Fibroblast of pulmonary artery (primary cell): ENCODE measurements around the gene HIGD1B.
A peak's percentile ranks its signal among the peaks of the same experiment; 100 is the strongest.

ENCODE experiments used
- DNase-seq: peaks from one replicate; pipeline ENCODE4 v3.0.0-alpha.2; 2010; ENCODE audit warnings: low read depth
- H3K4me3 ChIP-seq: replicated peaks from 2 replicates; pipeline ENCODE4 v1.5.1; 2011; ENCODE audit warnings: low read depth, mild to moderate bottlenecking, control low read depth, low read length, moderate library complexity
- TF ChIP-seq, protein P1 (sequence below): IDR thresholded peaks from 2 replicates; pipeline ENCODE4 v1.5.1; 2011; ENCODE audit warnings: mild to moderate bottlenecking, control low read depth, low read length, inconsistent platforms; ENCODE audit errors: missing control alignments

The HIGD1B gene

DNA sequence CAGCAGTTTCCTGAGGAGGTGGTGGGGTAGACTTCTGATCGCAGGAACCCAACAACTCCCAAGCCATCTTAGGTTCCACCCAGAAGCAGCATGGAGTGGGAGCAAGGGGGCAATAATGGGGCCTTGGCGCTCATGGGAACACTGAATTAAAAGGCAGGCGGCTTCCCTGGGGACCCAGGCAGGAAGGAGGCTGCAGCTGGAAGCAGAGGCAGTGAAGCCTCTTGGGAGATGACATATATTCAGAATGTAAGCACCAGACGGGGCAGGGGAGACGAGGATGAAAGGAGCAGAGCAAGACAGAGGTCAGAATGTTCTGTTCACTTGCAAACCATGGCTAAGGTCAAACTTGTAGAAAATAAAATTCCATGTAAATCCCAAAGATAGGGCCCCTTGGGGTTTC lies 2.9 kb downstream of the HIGD1B start:
- no peak for DNase-seq
- TF ChIP-seq, protein P1, sequence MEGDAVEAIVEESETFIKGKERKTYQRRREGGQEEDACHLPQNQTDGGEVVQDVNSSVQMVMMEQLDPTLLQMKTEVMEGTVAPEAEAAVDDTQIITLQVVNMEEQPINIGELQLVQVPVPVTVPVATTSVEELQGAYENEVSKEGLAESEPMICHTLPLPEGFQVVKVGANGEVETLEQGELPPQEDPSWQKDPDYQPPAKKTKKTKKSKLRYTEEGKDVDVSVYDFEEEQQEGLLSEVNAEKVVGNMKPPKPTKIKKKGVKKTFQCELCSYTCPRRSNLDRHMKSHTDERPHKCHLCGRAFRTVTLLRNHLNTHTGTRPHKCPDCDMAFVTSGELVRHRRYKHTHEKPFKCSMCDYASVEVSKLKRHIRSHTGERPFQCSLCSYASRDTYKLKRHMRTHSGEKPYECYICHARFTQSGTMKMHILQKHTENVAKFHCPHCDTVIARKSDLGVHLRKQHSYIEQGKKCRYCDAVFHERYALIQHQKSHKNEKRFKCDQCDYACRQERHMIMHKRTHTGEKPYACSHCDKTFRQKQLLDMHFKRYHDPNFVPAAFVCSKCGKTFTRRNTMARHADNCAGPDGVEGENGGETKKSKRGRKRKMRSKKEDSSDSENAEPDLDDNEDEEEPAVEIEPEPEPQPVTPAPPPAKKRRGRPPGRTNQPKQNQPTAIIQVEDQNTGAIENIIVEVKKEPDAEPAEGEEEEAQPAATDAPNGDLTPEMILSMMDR: no peak
- H3K4me3 ChIP-seq: no peak overlapping the region

DNA sequence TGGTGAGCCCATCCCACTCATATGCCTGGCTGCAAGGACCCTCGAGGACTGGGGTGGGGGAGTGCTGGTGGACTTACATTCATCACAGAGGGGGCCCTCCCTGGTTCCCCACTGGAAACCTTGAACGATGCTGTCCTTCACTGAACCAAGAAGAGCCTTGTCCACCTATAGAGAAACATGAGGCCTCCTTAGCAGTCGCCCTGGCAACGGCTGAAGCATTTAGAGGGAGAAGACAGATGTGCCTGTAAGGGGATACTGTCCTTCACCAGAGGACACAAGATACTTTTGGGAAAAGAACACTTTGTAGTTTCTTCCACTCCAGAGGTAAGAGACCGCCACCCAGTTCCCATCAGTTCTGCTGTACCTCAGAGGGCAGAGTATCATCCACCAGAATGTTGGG lies 6.5 kb downstream of the HIGD1B start:
- H3K4me3 ChIP-seq: no peak overlapping the region
- TF ChIP-seq, protein P1: no peak
- DNase-seq: no peak

DNA sequence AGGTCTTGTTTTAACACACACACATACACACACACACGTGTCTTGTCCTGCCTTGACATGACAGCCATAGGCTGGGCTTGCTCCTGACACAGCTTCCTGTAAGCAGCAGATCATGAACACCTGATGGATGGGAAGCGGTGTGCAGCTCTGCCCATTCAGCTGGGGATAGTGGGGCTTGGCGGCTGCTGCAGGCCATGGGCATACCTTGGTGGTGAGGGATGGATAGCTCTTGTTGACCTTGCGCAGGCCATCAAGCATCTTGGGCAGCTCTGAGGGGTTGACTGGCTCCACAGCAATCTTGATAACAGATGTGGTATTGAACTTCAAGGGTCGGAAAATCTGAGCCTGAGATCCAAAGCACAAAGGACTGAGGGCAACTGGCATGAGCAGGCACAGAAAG lies 12.0 kb downstream of the HIGD1B start:
- DNase-seq: no peak
- TF ChIP-seq, protein P1: no peak
- H3K4me3 ChIP-seq: no peak overlapping the region

DNA sequence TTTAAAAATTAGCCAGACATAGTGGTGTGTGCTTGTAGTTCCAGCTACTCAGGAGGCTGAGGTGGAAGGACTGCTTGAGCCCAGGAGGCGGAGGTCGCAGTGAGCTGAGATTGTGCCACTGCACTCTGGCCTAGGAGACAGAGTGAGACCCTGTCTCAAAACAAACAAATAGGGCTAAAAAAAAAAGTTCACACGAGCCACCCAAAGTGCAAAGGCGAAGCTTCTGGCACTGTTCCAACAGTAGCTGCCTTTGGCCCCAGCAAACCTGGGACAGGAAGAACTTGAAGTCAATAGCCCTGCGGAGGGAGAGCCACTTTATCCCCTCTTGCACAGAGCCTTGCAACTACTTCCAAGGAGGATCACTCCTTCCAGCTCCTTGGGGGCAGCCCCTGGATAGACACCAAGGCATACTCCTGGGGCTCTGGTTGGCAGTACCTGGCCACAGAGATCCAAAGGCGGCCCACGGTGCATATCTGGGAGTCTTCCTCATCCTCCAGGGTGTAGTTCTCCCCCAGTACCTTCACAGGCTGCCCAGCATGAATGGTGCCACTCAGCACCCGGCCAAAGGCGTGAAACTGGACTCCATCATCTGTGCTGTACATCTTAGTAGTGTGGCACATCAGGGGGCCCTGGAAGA lies 14.7 kb downstream of the HIGD1B start:
- TF ChIP-seq, protein P1: no peak
- no peak for DNase-seq
- no peak overlapping the region for H3K4me3 ChIP-seq

DNA sequence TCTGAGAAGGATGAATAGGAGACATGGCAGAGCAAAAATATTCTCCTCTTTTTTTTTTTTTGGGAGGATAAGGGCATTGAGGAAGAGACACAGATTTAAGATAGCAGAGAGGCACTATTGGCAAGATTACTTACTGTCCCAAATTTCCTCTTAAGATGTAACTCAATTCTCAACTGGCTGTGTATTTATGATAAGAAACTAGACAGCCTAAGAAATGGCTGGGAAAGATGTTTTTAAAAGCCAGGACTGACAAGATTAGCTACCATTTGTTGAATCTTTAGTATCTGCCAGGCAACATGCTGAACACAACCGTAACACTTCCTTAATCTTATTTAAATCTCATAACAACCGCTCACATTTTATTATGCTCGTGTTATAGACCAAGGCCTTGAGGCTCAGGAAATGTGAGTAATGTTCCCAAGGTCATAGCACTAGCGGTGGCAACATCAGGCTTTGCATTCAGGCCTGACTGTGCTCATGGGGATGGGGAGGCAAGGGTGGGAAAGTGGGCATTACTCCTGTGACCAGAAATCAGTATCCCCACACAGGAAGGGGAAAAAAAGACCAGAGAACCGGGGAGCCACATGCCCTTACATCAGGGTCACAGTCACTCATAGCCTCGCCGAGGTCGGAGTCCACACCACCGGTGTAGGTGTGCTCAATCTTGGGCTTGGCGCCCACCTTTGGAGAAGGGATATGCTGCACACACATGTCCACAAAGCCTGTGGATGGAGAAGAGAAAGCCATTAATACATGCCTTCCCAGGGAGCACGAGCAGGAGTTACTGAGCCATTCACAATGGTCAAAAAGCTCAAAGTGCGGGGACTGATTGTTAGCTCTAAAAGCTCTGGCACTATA lies 15.6 kb downstream of the HIGD1B start:
- TF ChIP-seq, protein P1: no peak
- no peak overlapping the region for H3K4me3 ChIP-seq
- peak; percentile 20 for DNase-seq

DNA sequence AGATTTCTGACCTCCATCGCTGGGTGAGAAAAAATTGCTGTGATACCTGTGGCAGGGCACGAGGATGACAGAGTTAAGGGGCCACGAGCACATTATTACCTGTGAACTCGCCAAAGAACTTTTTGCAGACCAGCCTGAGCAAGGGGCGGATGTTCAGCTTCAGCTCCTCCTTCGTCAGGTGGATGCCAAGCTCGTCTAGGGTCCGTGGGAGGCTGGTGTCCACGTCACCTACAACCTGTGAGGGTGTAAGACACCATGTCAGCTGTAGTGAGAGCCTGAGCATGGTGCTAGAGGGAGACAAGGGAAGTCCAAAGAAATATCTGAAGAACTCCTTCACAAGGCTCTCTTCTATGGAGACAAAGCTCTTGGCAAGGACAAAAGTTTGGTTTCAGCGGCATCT lies 17.1 kb downstream of the HIGD1B start:
- DNase-seq: no peak
- TF ChIP-seq, protein P1: no peak
- H3K4me3 ChIP-seq: no peak overlapping the region
